ENCODE measurements around the gene CHID1.

Gene CHID1

DNA sequence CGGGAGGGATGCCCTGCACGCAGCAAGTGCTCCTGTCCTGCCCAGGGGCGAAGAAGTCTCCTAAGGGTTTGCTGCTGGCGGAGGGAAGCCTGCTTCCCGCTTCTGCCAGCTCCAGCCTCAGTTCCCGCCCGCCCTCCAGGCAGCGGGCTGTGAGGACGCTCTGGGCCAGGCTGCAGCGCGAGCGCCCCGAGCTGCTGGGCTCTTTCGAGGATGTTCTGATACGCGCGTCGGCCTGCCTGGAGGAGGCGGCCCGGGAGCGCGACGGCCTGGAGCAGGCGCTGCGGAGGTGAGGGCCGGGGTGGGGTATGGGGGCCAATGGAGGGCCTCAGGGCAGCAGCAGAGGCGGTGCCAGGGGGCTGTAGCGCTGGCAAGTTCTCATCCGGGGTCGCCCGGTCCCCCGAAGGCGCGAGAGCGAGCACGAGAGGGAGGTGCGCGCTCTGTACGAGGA, 80.7 kb downstream of the CHID1 start:
- no peaks in the 10 kb centered on the region for H3K9me3 ChIP-seq (ENCODE audit: insufficient read depth, low read depth, low read length)
- no peak for TF ChIP-seq EZH2phosphoT487 (IDR thresholded peaks at IDR 0.05; ENCODE audit: borderline replicate concordance)
- TF ChIP-seq, protein P1, sequence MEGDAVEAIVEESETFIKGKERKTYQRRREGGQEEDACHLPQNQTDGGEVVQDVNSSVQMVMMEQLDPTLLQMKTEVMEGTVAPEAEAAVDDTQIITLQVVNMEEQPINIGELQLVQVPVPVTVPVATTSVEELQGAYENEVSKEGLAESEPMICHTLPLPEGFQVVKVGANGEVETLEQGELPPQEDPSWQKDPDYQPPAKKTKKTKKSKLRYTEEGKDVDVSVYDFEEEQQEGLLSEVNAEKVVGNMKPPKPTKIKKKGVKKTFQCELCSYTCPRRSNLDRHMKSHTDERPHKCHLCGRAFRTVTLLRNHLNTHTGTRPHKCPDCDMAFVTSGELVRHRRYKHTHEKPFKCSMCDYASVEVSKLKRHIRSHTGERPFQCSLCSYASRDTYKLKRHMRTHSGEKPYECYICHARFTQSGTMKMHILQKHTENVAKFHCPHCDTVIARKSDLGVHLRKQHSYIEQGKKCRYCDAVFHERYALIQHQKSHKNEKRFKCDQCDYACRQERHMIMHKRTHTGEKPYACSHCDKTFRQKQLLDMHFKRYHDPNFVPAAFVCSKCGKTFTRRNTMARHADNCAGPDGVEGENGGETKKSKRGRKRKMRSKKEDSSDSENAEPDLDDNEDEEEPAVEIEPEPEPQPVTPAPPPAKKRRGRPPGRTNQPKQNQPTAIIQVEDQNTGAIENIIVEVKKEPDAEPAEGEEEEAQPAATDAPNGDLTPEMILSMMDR (conservative IDR thresholded peaks at IDR 0.05; ENCODE audit: low read length) = no peak
- no peaks in the 10 kb centered on the region for H3K36me3 ChIP-seq (ENCODE audit: insufficient read depth, low read length)
- no peak overlapping the region for H3K4me2 ChIP-seq (ENCODE audit: low read depth, low read length, poor library complexity, severe bottlenecking)
- H2AFZ ChIP-seq (ENCODE audit: low read length) = no peak overlapping the region
- H3K9me2 ChIP-seq (replicated peaks; ENCODE audit: low read depth, low read length) = no peaks in the 10 kb centered on the region
- H3K79me2 ChIP-seq (ENCODE audit: insufficient read depth, low read length) = peaks cover 11% of the 10 kb centered on the region; the same call in 1 of the 2 replicates
- H4K20me1 ChIP-seq (ENCODE audit: insufficient read depth, low read length, poor library complexity, severe bottlenecking) = peaks cover 3% of the 10 kb centered on the region
- no peaks in the 10 kb centered on the region for H3F3A ChIP-seq (ENCODE audit: low read depth)
- H3K9ac ChIP-seq (ENCODE audit: low read depth, low read length, poor library complexity, severe bottlenecking) = no peak overlapping the region
- H3K4me3 ChIP-seq (ENCODE audit: low read length, poor library complexity, severe bottlenecking) = no peak overlapping the region
- peaks cover 38% of the 10 kb centered on the region for H3K4me1 ChIP-seq (ENCODE audit: insufficient read depth, low read length, poor library complexity, severe bottlenecking)
- H3K27me3 ChIP-seq (ENCODE audit: insufficient read depth, low read length, poor library complexity, severe bottlenecking) = no peaks in the 10 kb centered on the region

DNA sequence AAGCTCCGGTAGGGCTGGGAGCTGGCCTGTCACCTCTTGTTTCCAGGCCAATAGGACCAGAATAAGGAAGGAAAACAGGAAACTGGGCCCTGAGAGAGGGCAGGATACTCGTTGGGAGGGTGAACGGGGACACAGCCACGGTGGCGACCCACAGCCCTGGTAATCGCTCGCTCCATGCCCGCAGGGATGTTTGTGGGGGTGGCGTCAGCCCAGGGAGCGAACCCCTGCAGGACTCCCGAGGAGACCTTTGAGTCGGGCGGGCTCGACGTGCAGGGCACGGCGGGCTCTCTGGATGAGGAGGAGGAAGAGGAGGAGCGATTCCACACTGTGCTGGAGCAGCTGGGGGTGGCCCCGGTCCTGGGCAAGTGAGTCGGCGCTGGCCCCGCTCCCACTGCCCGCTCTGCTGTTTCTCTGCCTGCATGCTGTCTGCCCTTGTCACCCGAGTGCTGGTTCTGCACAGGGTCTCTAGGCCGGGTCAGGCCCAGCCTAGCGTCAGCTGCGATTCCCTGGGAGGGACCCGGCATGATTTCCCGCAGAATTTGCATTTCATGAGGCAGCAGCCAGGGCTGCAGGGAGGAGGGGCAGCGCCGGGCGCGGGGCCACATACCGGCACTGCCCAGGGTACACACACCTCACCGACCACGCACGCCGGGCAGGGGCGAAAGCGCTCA, 81.3 kb downstream of the CHID1 start:
- peaks cover 32% of the 10 kb centered on the region for H3K4me1 ChIP-seq (ENCODE audit: insufficient read depth, low read length, poor library complexity, severe bottlenecking)

DNA sequence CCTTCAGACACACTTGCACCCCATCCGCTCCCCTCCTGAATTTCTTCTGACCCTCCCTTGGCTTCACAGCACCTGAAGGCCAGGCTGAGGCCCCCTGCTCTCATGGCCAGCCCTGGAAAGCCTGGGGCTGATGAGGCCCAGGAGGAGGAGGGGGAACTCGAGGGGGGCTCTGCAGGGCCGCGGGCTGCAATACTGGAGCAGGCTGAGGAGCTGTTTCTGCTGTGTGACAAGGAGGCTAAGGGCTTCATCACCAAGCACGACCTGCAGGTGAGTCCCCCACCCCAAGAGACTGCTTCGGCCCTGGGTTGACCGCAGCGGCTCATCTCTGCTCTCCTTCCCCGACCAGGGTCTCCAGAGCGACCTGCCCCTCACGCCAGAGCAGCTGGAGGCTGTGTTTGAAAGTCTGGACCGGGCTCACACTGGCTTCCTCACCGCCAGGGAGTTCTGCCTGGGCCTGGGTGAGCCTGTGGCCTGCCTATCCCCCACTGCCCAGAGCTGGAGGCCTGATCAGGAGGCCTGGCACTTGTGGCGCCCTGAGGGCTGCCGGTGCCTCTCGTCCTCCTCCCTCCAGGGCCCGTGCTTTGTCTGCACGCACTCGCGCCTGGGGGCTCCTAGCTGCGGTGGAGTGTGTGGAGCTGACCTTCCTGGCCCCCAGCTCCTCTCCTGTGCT, 82.0 kb downstream of the CHID1 start:
- Histone ChIP-seq H3K36me3 (ENCODE audit: insufficient read depth, low read length) (no peaks in the 10 kb centered on the region), H3K9me2 (replicated peaks; ENCODE audit: low read depth, low read length) (no peaks in the 10 kb centered on the region), H3K4me3 (ENCODE audit: low read length, poor library complexity, severe bottlenecking) (peak overlapping the region; percentile 81), H3K27me3 (ENCODE audit: insufficient read depth, low read length, poor library complexity, severe bottlenecking) (no peaks in the 10 kb centered on the region), H3K9me3 (ENCODE audit: insufficient read depth, low read depth, low read length) (no peaks in the 10 kb centered on the region), H3K9ac (ENCODE audit: low read depth, low read length, poor library complexity, severe bottlenecking) (peak overlapping the region; percentile 88), H3K4me1 (ENCODE audit: insufficient read depth, low read length, poor library complexity, severe bottlenecking) (peaks cover 28% of the 10 kb centered on the region), H3K79me2 (ENCODE audit: insufficient read depth, low read length) (peaks cover 9% of the 10 kb centered on the region; the same call in 1 of the 2 replicates), H2AFZ (ENCODE audit: low read length) (no peak overlapping the region), H3K4me2 (ENCODE audit: low read depth, low read length, poor library complexity, severe bottlenecking) (peak overlapping the region; percentile 92), H4K20me1 (ENCODE audit: insufficient read depth, low read length, poor library complexity, severe bottlenecking) (peaks cover 3% of the 10 kb centered on the region), H3F3A (ENCODE audit: low read depth) (no peaks in the 10 kb centered on the region)
- TF ChIP-seq, protein P1 (conservative IDR thresholded peaks at IDR 0.05; ENCODE audit: low read length) = no peak
- TF ChIP-seq EZH2phosphoT487 (IDR thresholded peaks at IDR 0.05; ENCODE audit: borderline replicate concordance) = no peak

More for the DNA sequence above, 81.3 kb downstream of the CHID1 start:
- H3K9me2 ChIP-seq (replicated peaks; ENCODE audit: low read depth, low read length) = no peaks in the 10 kb centered on the region
- no peaks in the 10 kb centered on the region for H3K9me3 ChIP-seq (ENCODE audit: insufficient read depth, low read depth, low read length)
- H3K27me3 ChIP-seq (ENCODE audit: insufficient read depth, low read length, poor library complexity, severe bottlenecking) = no peaks in the 10 kb centered on the region
- H4K20me1 ChIP-seq (ENCODE audit: insufficient read depth, low read length, poor library complexity, severe bottlenecking) = peaks cover 3% of the 10 kb centered on the region
- no peaks in the 10 kb centered on the region for H3K36me3 ChIP-seq (ENCODE audit: insufficient read depth, low read length)
- no peaks in the 10 kb centered on the region for H3F3A ChIP-seq (ENCODE audit: low read depth)
- no peak overlapping the region for H2AFZ ChIP-seq (ENCODE audit: low read length)
- peaks cover 11% of the 10 kb centered on the region; the same call in 1 of the 2 replicates for H3K79me2 ChIP-seq (ENCODE audit: insufficient read depth, low read length)
- H3K4me3 ChIP-seq (ENCODE audit: low read length, poor library complexity, severe bottlenecking) = no peak overlapping the region
- no peak overlapping the region for H3K4me2 ChIP-seq (ENCODE audit: low read depth, low read length, poor library complexity, severe bottlenecking)
- H3K9ac ChIP-seq (ENCODE audit: low read depth, low read length, poor library complexity, severe bottlenecking) = peak overlapping the region; percentile 88
- no peak for TF ChIP-seq EZH2phosphoT487 (IDR thresholded peaks at IDR 0.05; ENCODE audit: borderline replicate concordance)
- TF ChIP-seq, protein P1 (conservative IDR thresholded peaks at IDR 0.05; ENCODE audit: low read length) = no peak
